Type B pancreatic cell (in vitro differentiated cells): ENCODE results near the gene KRT8. TPM values are rescaled to one million over a fixed set of nuclear protein-coding genes. Genes with fewer than 3 reads are reported as not detected.

Experiments used
- DNase-seq: peaks from one replicate; pipeline ENCODE4 v3.0.0; 2021; ENCODE audit warnings: mixed read lengths; ENCODE audit not compliant: unreplicated experiment; ENCODE audit errors: extremely low spot score
- H3K27ac Mint-ChIP-seq: 2 replicates; pipeline ENCODE4 v1.8.0; 2021; ENCODE audit warnings: mild to moderate bottlenecking, mixed read lengths
- H3K27me3 Mint-ChIP-seq: 2 replicates; pipeline ENCODE4 v1.8.0; 2021; ENCODE audit warnings: mixed read lengths
- H3K36me3 Mint-ChIP-seq: 2 replicates; pipeline ENCODE4 v1.8.0; 2021; ENCODE audit warnings: mixed read lengths
- H3K4me1 Mint-ChIP-seq: one replicate; pipeline ENCODE4 v1.8.0; 2021; ENCODE audit warnings: mixed read lengths; ENCODE audit not compliant: unreplicated experiment
- H3K4me3 Mint-ChIP-seq: 2 replicates; pipeline ENCODE4 v1.8.0; 2021; ENCODE audit warnings: mild to moderate bottlenecking, mixed read lengths
- H3K9me3 Mint-ChIP-seq: 2 replicates; pipeline ENCODE4 v1.8.0; 2021; ENCODE audit warnings: mixed read lengths
- CTCF ChIP-seq: fragments of 200-600 bp; sonication (generic); conservative IDR thresholded peaks from 2 replicates; pipeline ENCODE4 v1.5.0; 2021; ENCODE audit warnings: antibody characterized with exemption, mild to moderate bottlenecking
- total RNA-seq: library from RNA; stranded (reverse); gene quantifications from 2 replicates; pipeline ENCODE4 v1.2.1, GENCODE V29; 2021; ENCODE audit warnings: low replicate concordance

Gene KRT8
- total RNA-seq, 1 donor from 2014 or later, result 768 TPM

DNA sequence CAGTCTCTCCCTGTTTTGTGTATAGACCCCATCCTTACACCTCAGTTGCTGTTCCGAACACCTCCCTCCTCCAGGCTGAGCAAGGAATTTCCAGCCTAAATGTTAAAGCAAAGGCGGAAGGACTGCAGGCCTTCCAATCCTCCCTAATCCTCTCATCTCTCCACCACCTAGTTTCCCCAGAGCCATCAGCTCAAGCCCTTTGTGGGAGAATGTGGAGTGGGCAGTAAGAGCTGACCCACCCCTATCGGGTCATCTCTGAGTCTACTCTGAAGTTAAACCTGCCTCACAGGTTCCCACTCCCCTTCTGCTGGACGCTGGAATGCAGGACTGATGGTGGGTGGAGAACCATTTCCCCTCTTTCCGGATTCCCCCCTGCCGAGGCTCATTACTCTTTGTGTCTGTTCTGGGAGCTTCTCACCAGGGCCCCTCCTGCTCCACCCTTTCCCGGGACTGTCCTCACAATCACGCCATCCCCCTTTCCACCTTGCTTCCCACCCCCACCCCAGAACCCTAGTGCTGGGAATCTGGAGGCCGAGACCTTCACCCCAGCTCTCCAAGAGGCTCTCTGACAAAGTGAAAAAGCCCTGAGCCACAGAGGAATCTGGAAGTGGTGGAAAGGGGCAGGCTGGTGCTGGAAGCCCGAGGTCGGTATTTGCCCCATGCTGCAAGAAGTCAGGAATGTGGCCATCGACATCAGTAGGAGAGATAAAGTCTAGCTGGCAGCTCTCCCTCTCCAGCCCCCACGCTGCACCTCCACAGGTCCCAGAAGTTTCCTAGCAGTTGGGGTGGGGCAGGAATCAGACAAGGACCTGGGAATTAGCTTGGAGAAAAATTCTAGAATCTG is 40.7 kb upstream of the KRT8 start:
- no peaks in the 10 kb centered on the region for H3K27me3 Mint-ChIP-seq
- peak overlapping the region; percentile 99 for H3K27ac Mint-ChIP-seq
- no peaks in the 10 kb centered on the region for H3K9me3 Mint-ChIP-seq
- peaks cover 17% of the 10 kb centered on the region for H3K36me3 Mint-ChIP-seq
- peak; percentile 72 for DNase-seq
- H3K4me1 Mint-ChIP-seq, result peaks cover 58% of the 10 kb centered on the region
- peak overlapping the region; percentile 76 for H3K4me3 Mint-ChIP-seq
- TF ChIP-seq CTCF, result no peak

- peaks cover 57% of the 10 kb centered on the region for H3K4me1 Mint-ChIP-seq
- H3K36me3 Mint-ChIP-seq, result peaks cover 9% of the 10 kb centered on the region
- peak overlapping the region; percentile 76 for H3K4me3 Mint-ChIP-seq
- DNase-seq, result no peak
- no peaks in the 10 kb centered on the region for H3K9me3 Mint-ChIP-seq
- peak overlapping the region; percentile 99 for H3K27ac Mint-ChIP-seq
- no peak for TF ChIP-seq CTCF
- no peaks in the 10 kb centered on the region for H3K27me3 Mint-ChIP-seq
Measured at GRCh38 chr12:52944683-52945388, 40.0 kb upstream of the KRT8 start.

DNA sequence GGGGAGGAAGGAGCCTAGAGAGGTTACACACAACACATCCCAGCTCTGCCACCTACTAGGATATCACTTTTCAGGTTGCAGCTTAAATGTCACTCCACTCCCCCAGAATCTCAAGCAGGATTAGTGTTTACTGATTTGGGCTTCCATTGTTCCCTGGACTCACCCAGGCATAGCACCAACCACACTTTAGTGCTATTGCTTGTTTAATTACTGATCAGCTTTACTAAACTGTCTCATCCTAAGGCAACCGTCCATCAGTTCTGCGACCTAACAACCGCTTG is 38.0 kb upstream of the KRT8 start:
- peaks cover 46% of the 10 kb centered on the region for H3K4me1 Mint-ChIP-seq
- no peak for TF ChIP-seq CTCF
- H3K27ac Mint-ChIP-seq, result peak overlapping the region; percentile 99
- DNase-seq, result no peak
- no peaks in the 10 kb centered on the region for H3K27me3 Mint-ChIP-seq
- H3K36me3 Mint-ChIP-seq, result peaks cover 5% of the 10 kb centered on the region
- H3K4me3 Mint-ChIP-seq, result peak overlapping the region; percentile 48
- H3K9me3 Mint-ChIP-seq, result no peaks in the 10 kb centered on the region

DNA sequence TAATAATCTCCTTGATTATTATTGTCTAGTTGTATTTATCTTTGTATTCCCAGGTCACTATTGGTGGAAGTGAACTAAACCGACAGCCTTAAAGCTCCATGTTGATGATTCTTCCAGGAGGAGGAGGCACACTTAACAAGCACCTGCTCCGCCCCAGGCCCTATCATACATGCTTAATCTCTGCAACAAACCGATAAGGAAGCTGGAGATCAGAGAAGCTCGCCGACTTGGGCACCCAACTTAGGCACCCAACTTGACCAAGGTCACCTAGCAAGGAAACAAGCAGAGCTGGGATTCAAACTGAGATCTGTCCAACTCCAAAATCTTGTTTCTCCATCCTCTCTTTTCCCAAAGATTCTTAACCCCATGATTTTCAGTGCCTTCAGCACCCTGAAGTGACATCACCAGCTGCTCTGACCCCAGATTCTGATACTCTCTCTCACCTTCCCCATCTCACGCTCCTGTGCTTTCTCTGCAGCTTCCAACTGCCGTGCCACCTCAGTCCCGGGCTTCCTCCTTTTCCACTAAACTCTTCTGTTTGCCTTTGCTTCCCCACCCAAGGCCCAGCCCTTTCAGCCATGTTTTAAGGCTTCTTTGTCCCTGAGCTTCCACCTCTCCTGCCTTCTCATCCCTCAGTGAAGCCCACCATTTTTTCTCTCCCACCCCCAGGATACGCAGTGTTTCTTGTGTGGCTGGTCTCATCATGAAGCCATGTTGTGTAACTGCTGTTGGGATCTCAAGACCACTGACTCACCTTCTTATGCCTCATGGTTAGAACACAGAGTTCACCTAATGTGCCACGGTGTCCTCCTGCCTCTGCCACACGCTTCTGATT is 37.4 kb upstream of the KRT8 start:
- TF ChIP-seq CTCF, result no peak
- H3K27ac Mint-ChIP-seq, result peak overlapping the region; percentile 99
- no peak overlapping the region for H3K4me3 Mint-ChIP-seq
- no peak for DNase-seq
- H3K4me1 Mint-ChIP-seq, result peaks cover 44% of the 10 kb centered on the region
- H3K9me3 Mint-ChIP-seq, result no peaks in the 10 kb centered on the region
- H3K27me3 Mint-ChIP-seq, result no peaks in the 10 kb centered on the region
- peaks cover 5% of the 10 kb centered on the region for H3K36me3 Mint-ChIP-seq

DNA sequence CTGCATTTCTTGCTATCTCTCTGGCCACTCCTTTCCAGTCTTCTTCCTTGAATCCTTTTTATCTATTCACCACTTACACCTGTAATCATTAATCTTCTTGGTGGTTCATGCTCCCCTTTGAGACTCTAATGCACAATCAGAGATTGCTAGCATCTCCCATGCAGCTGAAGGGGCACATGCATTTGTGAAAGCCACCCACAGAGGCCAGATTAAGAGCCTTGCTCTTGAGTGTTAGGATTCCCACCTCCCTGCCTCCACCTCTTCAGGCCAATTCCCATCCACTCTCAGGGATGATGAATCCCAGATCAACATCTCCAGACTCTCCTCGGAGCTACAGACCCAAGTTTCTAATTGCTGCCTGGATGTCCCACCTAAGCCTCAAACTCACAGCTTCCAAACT is 24.7 kb upstream of the KRT8 start:
- TF ChIP-seq CTCF, result no peak
- no peaks in the 10 kb centered on the region for H3K27me3 Mint-ChIP-seq

More for the DNA sequence above, 24.7 kb upstream of the KRT8 start:
- Mint-ChIP-seq H3K4me3 (no peak overlapping the region), H3K4me1 (peaks cover 37% of the 10 kb centered on the region), H3K36me3 (no peaks in the 10 kb centered on the region), H3K9me3 (no peaks in the 10 kb centered on the region), H3K27ac (peak overlapping the region; percentile 72)
- no peak for DNase-seq
